ENCODE measurements around the gene ZC2HC1B. TPM values are rescaled to one million over a fixed set of nuclear protein-coding genes. Genes with fewer than 3 reads are reported as not detected.

The ZC2HC1B gene
- total RNA-seq, 2 donors from 2014 or later: not detected

DNA sequence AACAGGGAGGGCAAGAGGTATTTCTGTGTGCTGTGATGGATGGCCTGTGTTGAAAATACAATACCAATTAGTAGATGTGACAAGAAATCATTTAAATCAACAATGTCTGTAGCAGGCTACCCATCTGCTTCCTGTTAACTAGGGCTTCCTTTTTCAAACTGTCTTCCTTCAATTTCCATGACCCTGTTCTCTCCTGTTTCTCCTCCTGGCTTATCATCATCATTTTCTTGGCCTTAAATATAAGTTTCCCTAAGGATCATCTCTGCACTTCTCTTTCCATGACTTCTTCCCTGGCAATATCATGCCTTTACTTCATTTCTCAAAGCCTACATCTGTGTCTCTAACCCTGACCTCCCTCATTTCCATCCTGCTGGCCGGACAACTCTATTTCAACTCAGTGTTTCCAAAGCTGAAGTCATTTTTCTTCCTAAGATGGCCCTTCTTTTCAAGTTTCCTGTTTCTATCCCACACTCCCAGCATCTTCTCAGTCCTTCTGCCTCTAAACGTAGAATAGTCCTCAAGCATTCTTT, 18.2 kb downstream of the ZC2HC1B start:
- H3K4me3 ChIP-seq: no peak overlapping the region
- intact Hi-C loops (cut with DNase I): no loop called here
- DNase-seq: no peak
- H3K4me1 ChIP-seq: no peaks in the 10 kb centered on the region
- no peak overlapping the region for H3K27ac ChIP-seq
- no peaks in the 10 kb centered on the region for H3K27me3 ChIP-seq
- TF ChIP-seq, protein P1, sequence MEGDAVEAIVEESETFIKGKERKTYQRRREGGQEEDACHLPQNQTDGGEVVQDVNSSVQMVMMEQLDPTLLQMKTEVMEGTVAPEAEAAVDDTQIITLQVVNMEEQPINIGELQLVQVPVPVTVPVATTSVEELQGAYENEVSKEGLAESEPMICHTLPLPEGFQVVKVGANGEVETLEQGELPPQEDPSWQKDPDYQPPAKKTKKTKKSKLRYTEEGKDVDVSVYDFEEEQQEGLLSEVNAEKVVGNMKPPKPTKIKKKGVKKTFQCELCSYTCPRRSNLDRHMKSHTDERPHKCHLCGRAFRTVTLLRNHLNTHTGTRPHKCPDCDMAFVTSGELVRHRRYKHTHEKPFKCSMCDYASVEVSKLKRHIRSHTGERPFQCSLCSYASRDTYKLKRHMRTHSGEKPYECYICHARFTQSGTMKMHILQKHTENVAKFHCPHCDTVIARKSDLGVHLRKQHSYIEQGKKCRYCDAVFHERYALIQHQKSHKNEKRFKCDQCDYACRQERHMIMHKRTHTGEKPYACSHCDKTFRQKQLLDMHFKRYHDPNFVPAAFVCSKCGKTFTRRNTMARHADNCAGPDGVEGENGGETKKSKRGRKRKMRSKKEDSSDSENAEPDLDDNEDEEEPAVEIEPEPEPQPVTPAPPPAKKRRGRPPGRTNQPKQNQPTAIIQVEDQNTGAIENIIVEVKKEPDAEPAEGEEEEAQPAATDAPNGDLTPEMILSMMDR (IDR thresholded peaks at IDR 0.05): no peak
- no peaks in the 10 kb centered on the region for H3K9me3 ChIP-seq
- no peaks in the 10 kb centered on the region for H3K36me3 ChIP-seq
- H3K9ac ChIP-seq (ENCODE audit: low read depth in 2 of 2, low read length in 2 of 2): no peak overlapping the region

DNA sequence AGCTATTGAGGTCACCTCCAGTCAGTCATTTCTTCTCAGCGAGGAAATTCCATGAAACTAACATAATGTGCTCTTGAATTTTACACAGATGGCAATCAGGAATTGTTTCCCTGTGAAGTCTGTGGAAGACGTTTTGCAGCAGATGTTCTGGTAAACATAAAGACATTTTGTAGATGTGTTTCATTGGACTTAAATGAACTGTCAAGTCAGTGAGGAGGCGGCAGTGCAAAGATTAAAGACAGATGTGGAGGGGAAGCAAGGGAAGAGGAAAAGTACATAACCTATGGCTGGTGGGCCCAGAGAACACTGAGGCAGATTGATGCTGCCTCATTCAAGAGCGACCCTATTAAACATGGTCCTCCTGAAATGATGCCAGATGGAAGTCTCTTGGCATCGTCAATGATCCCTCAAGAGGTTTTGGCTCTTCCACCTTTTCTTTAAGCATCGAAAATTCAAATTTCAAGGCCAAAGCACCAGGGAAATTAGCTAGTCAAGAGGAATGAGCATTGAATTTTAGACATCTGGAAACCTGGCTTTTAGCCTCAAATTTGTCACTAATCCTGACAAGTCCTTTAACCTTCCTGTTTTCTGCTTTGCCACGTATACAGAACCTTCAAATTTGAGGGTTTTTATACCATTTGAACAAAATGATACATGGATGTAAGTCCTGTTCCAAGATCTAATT, 20.1 kb downstream of the ZC2HC1B start:
- no peaks in the 10 kb centered on the region for H3K36me3 ChIP-seq
- H3K27me3 ChIP-seq: no peaks in the 10 kb centered on the region
- intact Hi-C loops (cut with DNase I): no loop called here
- no peaks in the 10 kb centered on the region for H3K4me1 ChIP-seq
- no peaks in the 10 kb centered on the region for H3K9me3 ChIP-seq
- H3K9ac ChIP-seq (ENCODE audit: low read depth in 2 of 2, low read length in 2 of 2): no peak overlapping the region
- H3K4me3 ChIP-seq: no peak overlapping the region
- DNase-seq: no peak
- H3K27ac ChIP-seq: no peak overlapping the region
- TF ChIP-seq, protein P1 (IDR thresholded peaks at IDR 0.05): no peak

DNA sequence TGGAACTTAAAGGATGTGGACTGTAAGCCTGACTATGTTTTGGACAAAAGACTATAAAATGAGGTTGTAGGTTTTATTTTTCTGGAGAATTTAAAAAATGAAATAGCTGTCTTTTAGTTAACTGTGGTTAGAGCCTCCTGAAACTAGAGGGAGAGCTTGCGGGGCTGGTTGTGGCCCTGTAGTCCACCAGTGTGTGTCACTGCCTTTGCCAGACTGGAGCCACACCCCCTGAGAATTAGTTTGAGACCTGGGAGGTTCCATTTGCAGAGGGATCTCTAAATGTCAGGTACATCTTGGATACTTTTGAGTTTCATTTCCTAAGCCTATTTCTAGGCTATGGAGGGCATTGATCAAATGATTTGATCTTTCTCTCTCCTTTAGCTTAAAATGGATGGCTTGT, 20.8 kb downstream of the ZC2HC1B start:
- Histone ChIP-seq H3K27ac (no peak overlapping the region), H3K9me3 (no peaks in the 10 kb centered on the region), H3K4me1 (no peaks in the 10 kb centered on the region), H3K27me3 (no peaks in the 10 kb centered on the region), H3K4me3 (no peak overlapping the region), H3K9ac (ENCODE audit: low read depth in 2 of 2, low read length in 2 of 2) (no peak overlapping the region), H3K36me3 (no peaks in the 10 kb centered on the region)
- intact Hi-C loops (cut with DNase I): no loop called here
- TF ChIP-seq, protein P1 (IDR thresholded peaks at IDR 0.05): no peak
- no peak for DNase-seq

DNA sequence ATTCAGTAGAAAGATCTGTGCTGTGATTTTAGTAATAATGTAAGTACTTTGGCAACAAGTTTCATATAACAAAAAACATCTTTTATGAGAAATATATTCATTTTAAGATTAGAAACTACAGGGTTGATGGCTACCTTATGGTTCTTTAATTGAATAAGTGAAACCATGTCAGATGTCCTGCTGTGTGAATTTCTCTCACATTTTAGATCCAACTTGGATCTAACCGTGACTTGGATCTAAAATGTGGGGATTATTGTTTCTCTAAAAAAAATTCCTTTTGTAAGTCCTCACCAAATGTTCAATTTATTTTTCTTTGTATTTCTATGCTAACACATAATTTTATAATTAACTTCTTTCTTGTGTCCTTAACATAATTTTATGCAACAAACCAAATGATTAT, 30.4 kb downstream of the ZC2HC1B start:
- no peak for DNase-seq

DNA sequence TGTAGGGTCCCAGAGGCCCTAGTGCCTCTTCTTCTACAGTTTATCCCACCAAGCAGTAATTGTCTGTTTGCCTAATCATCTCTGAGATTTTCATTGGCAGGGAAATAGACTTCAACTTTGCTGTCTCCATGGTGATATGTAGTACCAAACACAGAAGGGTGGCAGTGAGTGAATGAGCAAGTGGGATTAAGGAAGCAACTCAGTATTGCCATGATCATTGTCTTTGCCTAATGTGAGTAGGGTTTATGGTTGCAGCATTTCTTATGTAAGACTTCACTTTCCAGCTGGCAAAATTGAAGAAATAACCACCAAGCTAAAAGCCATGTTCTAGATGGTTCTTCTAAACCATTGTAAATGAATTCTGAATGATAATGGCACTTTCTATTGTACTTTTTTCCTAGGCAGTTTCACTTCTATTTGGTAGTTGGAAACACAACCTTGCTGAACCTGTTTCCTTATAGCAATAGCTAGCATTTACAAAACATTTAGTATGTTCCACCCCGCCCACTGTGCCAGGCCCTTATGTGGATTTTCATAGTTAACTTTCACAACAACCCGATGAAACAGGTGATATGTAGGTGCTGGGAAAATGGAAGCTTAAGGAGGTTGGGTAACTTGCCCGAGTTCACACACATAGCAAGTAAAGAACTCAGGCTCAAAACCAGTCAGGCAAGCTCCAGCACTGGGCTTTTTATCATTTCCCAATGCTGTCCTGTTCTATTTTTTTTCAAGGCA, 32.0 kb downstream of the ZC2HC1B start:
- H3K36me3 ChIP-seq: no peaks in the 10 kb centered on the region
- no peak overlapping the region for H3K27ac ChIP-seq
- no peak overlapping the region for H3K4me3 ChIP-seq
- TF ChIP-seq, protein P1 (IDR thresholded peaks at IDR 0.05): no peak
- intact Hi-C loops (cut with DNase I): no loop called here
- H3K9me3 ChIP-seq: no peaks in the 10 kb centered on the region
- peaks cover 4% of the 10 kb centered on the region for H3K4me1 ChIP-seq
- H3K9ac ChIP-seq (ENCODE audit: low read depth in 2 of 2, low read length in 2 of 2): no peak overlapping the region
- no peaks in the 10 kb centered on the region for H3K27me3 ChIP-seq
- DNase-seq: peak; percentile 32

More for the DNA sequence above, 30.4 kb downstream of the ZC2HC1B start:
- Histone ChIP-seq H3K4me3 (no peak overlapping the region), H3K27ac (no peak overlapping the region), H3K27me3 (no peaks in the 10 kb centered on the region), H3K4me1 (peaks cover 4% of the 10 kb centered on the region), H3K36me3 (no peaks in the 10 kb centered on the region), H3K9ac (ENCODE audit: low read depth in 2 of 2, low read length in 2 of 2) (no peak overlapping the region), H3K9me3 (no peaks in the 10 kb centered on the region)
- intact Hi-C loops (cut with DNase I): no loop called here
- TF ChIP-seq, protein P1 (IDR thresholded peaks at IDR 0.05): no peak

Measured in colonic mucosa (tissue), 4 donors.